HCT116 (cell line): ENCODE data around the gene KCNK1. TPM values are rescaled to one million over a fixed set of nuclear protein-coding genes. Genes with fewer than 3 reads are reported as not detected.

Source experiments
- ATAC-seq: fragments of 200-7000 bp; cut with Tn5 transposase; 2 replicates; pipeline ENCODE4 v1.9.1; 2020; ENCODE audit warnings: mild to moderate bottlenecking, moderate library complexity
- BruUV-seq: library from RNA; stranded (reverse); fragments of 400-500 nt; replicated peaks from 2 replicates; lab custom pipeline; 2021; lab: Mats Ljungman, UMichigan
- CTCF ChIA-PET: fragments of 300-600 bp; sonication (Branson Sonifier 250); formaldehyde crosslinking; loops from one replicate; lab custom pipeline; 2021; ENCODE audit warnings: antibody characterized with exemption; lab: Charles Lee
- POLR2A ChIA-PET: fragments of 300-600, 350-600 bp; sonication (Branson Sonifier 250); formaldehyde crosslinking; loops from one replicate; lab custom pipeline; 2021; ENCODE audit warnings: antibody characterized with exemption; lab: Charles Lee
- RAD21 ChIA-PET, 2 experiments: fragments of 300-600 bp; sonication (Branson Sonifier 250); formaldehyde crosslinking; loops; one replicate each; lab custom pipeline; 2023; ENCODE audit warnings: low total read pairs in 2 of 2; ENCODE audit not compliant: uncharacterized antibody in 2 of 2, unreplicated experiment in 2 of 2, low non-redundant PET in 1 of 2; lab: Charles Lee
- DNase-seq: peaks from one replicate; pipeline ENCODE4 v3.0.0-alpha.2; 2010; ENCODE audit warnings: low read depth, low spot score
- H2AFZ ChIP-seq: fragments of 200-600 bp; shearing (Covaris generic), sonication (generic); 2 replicates; pipeline ENCODE4 v1.6.1; 2017; ENCODE audit warnings: low read depth, mixed run types, mixed read lengths, antibody characterized with exemption, low read length; ENCODE audit not compliant: poor library complexity, severe bottlenecking
- H3K27ac ChIP-seq: 2 replicates; pipeline ENCODE4 v1.5.1; 2012; ENCODE audit warnings: low read depth, low read length
- H3K27me3 ChIP-seq: fragments of 200-600 bp; sonication (generic); 2 replicates; pipeline ENCODE4 v1.6.1; 2016; ENCODE audit warnings: mixed run types, low read length, mixed read lengths; ENCODE audit not compliant: insufficient read depth
- H3K36me3 ChIP-seq, 2 experiments: fragments of 200-500 bp in 1 of 2; fragments of 200-600 bp in 1 of 2; sonication (Bioruptor generic) in 1 of 2; sonication (generic) in 1 of 2; 2 replicates each; pipeline versions ENCODE4 v1.5.1 to v1.6.1; 2014 to 2016; ENCODE audit warnings: low read length in 2 of 2, inconsistent platforms in 1 of 2, mixed read lengths in 1 of 2, mixed run types in 1 of 2; ENCODE audit not compliant: insufficient read depth in 2 of 2, control insufficient read depth in 1 of 2
- H3K4me1 ChIP-seq, 2 experiments: fragments of 200-600 bp in 1 of 2; sonication (generic) in 1 of 2; 2 replicates each; pipeline versions ENCODE4 v1.5.1 to v1.6.1; 2012 to 2017; ENCODE audit warnings: low read length in 2 of 2, inconsistent platforms in 1 of 2, mild to moderate bottlenecking in 1 of 2, mixed read lengths in 1 of 2, mixed run types in 1 of 2, moderate library complexity in 1 of 2; ENCODE audit not compliant: insufficient read depth in 2 of 2, control insufficient read depth in 1 of 2
- H3K4me2 ChIP-seq: fragments of 200-600 bp; sonication (generic); 2 replicates; pipeline ENCODE4 v1.6.1; 2017; ENCODE audit warnings: mixed run types, low read length, mixed read lengths
- H3K4me3 ChIP-seq, 2 experiments: fragments of 200-600 bp in 1 of 2; sonication (generic) in 1 of 2; replicated peaks in 1 of 2; 2 replicates each; pipeline ENCODE4 v1.5.1; 2011 to 2016; ENCODE audit warnings: low read length in 2 of 2, control low read depth in 1 of 2, low read depth in 1 of 2, mild to moderate bottlenecking in 1 of 2, mixed read lengths in 1 of 2, mixed run types in 1 of 2
- H3K79me2 ChIP-seq: fragments of 200-600 bp; sonication (generic); 2 replicates; pipeline ENCODE4 v1.6.1; 2017; ENCODE audit warnings: mild to moderate bottlenecking, mixed run types, low read length, moderate library complexity, mixed read lengths; ENCODE audit not compliant: insufficient read depth
- H3K9ac ChIP-seq: fragments of 200-600 bp; sonication (generic); 2 replicates; pipeline ENCODE4 v1.6.1; 2016; ENCODE audit warnings: low read length, mixed read lengths
- H3K9me2 ChIP-seq: fragments of 200-600 bp; sonication (generic), shearing (Covaris generic); 2 replicates; pipeline ENCODE4 v1.6.1; 2017; ENCODE audit warnings: mixed run types, mild to moderate bottlenecking, moderate library complexity; ENCODE audit not compliant: insufficient read depth
- H3K9me3 ChIP-seq, 2 experiments: fragments of 200-500 bp in 1 of 2; fragments of 200-600 bp in 1 of 2; sonication (Bioruptor generic) in 1 of 2; sonication (generic) in 1 of 2; 2 replicates each; pipeline ENCODE4 v1.6.1; 2014 to 2017; ENCODE audit warnings: low read length in 2 of 2, mixed read lengths in 2 of 2, inconsistent platforms in 1 of 2, low read depth in 1 of 2, mild to moderate bottlenecking in 1 of 2, mixed run types in 1 of 2, moderate library complexity in 1 of 2; ENCODE audit not compliant: control insufficient read depth in 1 of 2, insufficient read depth in 1 of 2
- H4K20me1 ChIP-seq: fragments of 200-600 bp; sonication (generic), shearing (Covaris generic); 2 replicates; pipeline ENCODE4 v1.6.1; 2017; ENCODE audit warnings: mixed run types, mild to moderate bottlenecking, moderate library complexity; ENCODE audit not compliant: insufficient read depth
- CBX3 ChIP-seq: IDR thresholded peaks from 2 replicates; pipeline ENCODE4 v1.6.1; 2012; ENCODE audit warnings: low read depth
- CEBPB ChIP-seq: IDR thresholded peaks from 2 replicates; pipeline ENCODE4 v1.6.1; 2012; ENCODE audit warnings: low read depth
- EGR1 ChIP-seq: IDR thresholded peaks from 2 replicates; pipeline ENCODE4 v1.6.1; 2012; ENCODE audit warnings: low read depth
- ELF1 ChIP-seq: IDR thresholded peaks from 2 replicates; pipeline ENCODE4 v1.6.1; 2012; ENCODE audit warnings: low read depth, borderline replicate concordance
- POLR2A ChIP-seq: IDR thresholded peaks from 2 replicates; pipeline ENCODE4 v1.7.0; 2011; ENCODE audit warnings: borderline replicate concordance; ENCODE audit not compliant: insufficient read depth, insufficient read length; ENCODE audit errors: extremely low read depth
- POLR2AphosphoS5 ChIP-seq: IDR thresholded peaks from 2 replicates; pipeline ENCODE4 v1.6.1; 2011; ENCODE audit warnings: mild to moderate bottlenecking, low read depth, low read length, moderate library complexity
- SP1 ChIP-seq: IDR thresholded peaks from 2 replicates; pipeline ENCODE4 v1.6.1; 2012; ENCODE audit warnings: low read depth
- SRF ChIP-seq: IDR thresholded peaks from 2 replicates; pipeline ENCODE4 v1.6.1; 2012; ENCODE audit warnings: low read depth
- TCF7L2 ChIP-seq: IDR thresholded peaks from 2 replicates; pipeline ENCODE4 v1.7.0; 2011; ENCODE audit warnings: borderline replicate concordance, inconsistent platforms; ENCODE audit not compliant: insufficient read depth, insufficient read length; ENCODE audit errors: extremely low read depth
- ZFX ChIP-seq: fragments of 450-650 bp; IDR thresholded peaks from 2 replicates; pipeline ENCODE4 v1.6.1; 2017
- ZNF274 ChIP-seq: fragments of 200-500 bp; sonication (Bioruptor generic); IDR thresholded peaks from 2 replicates; pipeline ENCODE4 v1.6.1; 2014; ENCODE audit warnings: mild to moderate bottlenecking, low read depth, low read length, inconsistent platforms
- intact Hi-C: fragments of 100-400 bp; cut with micrococcal nuclease; formaldehyde crosslinking; loops from 2 replicates; pipeline ENCODE4 v1.10.0; 2022
- total RNA-seq: library from RNA; stranded (reverse); gene quantifications from one replicate; pipeline ENCODE4 v1.2.1, GENCODE V29; 2021; ENCODE audit not compliant: unreplicated experiment
- TF ChIP-seq, protein P1 (sequence below): IDR thresholded peaks from 2 replicates; pipeline ENCODE4 v1.6.1; 2012; ENCODE audit warnings: low read depth
- TF ChIP-seq, protein P2 (sequence below): IDR thresholded peaks from 2 replicates; pipeline ENCODE4 v1.6.1; 2012

KCNK1 gene
- total RNA-seq, 1 experiment from 2014 or later = 28.4 TPM

DNA sequence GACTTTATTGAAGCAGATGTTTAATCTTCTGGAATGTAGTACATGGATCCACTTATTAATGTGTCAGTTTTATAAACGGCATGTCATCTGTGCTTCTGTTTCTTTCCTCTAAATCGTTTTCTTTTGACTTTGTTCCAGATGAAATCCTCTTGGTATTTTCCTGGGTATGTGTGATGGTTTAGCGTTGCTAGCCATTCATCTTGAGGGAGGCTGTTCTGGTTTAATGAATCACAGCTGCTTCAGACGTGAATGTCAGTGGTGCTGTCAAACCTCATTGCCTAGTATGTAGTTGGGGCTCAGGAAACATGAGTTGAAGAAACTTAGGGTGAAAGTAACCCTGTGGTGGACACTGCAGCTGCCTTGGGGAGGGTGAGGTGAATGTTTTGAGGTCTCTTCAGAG, 33.2 kb downstream of the KCNK1 start:
- H3K79me2 ChIP-seq = 0 out of 2 replicates have a peak, but pooled peaks cover 6% of the 10 kb centered on the region
- POLR2A ChIA-PET = no interaction called here
- H3K9ac ChIP-seq = no peak overlapping the region
- 0 out of 4 replicates have a peak, but pooled peaks cover 0 to 4% of the 10 kb centered on the region in 2 experiments for H3K9me3 ChIP-seq
- no peaks in the 10 kb centered on the region for H3K4me1 ChIP-seq
- CTCF ChIA-PET = no interaction called here
- H2AFZ ChIP-seq = no peak overlapping the region
- ATAC-seq (no peak), DNase-seq (no peak)
- H3K4me3 ChIP-seq = no peak overlapping the region
- intact Hi-C loops = no loop called here
- TF ChIP-seq POLR2AphosphoS5 (no peak), SRF (no peak), POLR2A (no peak), ZFX (no peak), CEBPB (no peak), ZNF274 (no peak), CBX3 (no peak), ELF1 (no peak), SP1 (no peak), TCF7L2 (no peak), EGR1 (no peak)
- TF ChIP-seq, protein P1, sequence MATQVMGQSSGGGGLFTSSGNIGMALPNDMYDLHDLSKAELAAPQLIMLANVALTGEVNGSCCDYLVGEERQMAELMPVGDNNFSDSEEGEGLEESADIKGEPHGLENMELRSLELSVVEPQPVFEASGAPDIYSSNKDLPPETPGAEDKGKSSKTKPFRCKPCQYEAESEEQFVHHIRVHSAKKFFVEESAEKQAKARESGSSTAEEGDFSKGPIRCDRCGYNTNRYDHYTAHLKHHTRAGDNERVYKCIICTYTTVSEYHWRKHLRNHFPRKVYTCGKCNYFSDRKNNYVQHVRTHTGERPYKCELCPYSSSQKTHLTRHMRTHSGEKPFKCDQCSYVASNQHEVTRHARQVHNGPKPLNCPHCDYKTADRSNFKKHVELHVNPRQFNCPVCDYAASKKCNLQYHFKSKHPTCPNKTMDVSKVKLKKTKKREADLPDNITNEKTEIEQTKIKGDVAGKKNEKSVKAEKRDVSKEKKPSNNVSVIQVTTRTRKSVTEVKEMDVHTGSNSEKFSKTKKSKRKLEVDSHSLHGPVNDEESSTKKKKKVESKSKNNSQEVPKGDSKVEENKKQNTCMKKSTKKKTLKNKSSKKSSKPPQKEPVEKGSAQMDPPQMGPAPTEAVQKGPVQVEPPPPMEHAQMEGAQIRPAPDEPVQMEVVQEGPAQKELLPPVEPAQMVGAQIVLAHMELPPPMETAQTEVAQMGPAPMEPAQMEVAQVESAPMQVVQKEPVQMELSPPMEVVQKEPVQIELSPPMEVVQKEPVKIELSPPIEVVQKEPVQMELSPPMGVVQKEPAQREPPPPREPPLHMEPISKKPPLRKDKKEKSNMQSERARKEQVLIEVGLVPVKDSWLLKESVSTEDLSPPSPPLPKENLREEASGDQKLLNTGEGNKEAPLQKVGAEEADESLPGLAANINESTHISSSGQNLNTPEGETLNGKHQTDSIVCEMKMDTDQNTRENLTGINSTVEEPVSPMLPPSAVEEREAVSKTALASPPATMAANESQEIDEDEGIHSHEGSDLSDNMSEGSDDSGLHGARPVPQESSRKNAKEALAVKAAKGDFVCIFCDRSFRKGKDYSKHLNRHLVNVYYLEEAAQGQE = no peak
- TF ChIP-seq, protein P2, sequence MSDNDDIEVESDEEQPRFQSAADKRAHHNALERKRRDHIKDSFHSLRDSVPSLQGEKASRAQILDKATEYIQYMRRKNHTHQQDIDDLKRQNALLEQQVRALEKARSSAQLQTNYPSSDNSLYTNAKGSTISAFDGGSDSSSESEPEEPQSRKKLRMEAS = no peak
- H3K4me2 ChIP-seq = no peak overlapping the region
- H4K20me1 ChIP-seq = no peaks in the 10 kb centered on the region
- no peaks in the 10 kb centered on the region for H3K27me3 ChIP-seq
- H3K9me2 ChIP-seq = no peaks in the 10 kb centered on the region
- H3K27ac ChIP-seq = no peak overlapping the region
- RAD21 ChIA-PET = no interaction called here
- no peaks in the 10 kb centered on the region for H3K36me3 ChIP-seq
- no TSS peak for BruUV-seq
